G401.6 (cell line): ENCODE data around the gene IQCK.
"Not testable (repeated sequence)": the region's sequence is repeated elsewhere in the genome, so short reads cannot be mapped to it uniquely, and the experiment has no call there.

Experiments
- FAIRE-seq: peaks from 2 replicates; lab custom pipeline; 2012; peaks lifted over from hg19 to GRCh38; lab: Jason Lieb, UNC

Gene IQCK

GRCh38 chr16:19760356-19761060 is 42.4 kb downstream of the IQCK start:
- FAIRE-seq = no peak

GRCh38 chr16:19765860-19766553 is 47.9 kb downstream of the IQCK start:
- FAIRE-seq = no peak

DNA sequence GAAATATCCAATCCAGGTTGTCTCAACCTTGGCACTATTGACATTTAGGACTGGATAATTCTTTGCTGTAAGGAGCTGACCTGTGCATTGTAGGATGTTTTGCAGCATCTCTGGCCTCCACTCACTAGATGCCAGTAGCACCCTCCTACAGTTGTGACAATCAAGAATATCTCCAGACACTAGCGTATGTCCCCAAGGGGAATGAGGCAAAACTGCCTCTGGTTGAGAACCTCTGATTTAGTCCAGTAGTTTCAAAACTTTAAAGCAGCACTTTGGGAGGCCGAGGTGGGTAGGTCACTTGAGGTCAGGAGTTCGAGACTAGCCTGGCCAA is 48.4 kb downstream of the IQCK start:
- no peak for FAIRE-seq

GRCh38 chr16:19766988-19767387 is 48.9 kb downstream of the IQCK start:
- FAIRE-seq = no peak

GRCh38 chr16:19767497-19767896 is 49.4 kb downstream of the IQCK start:
- no peak for FAIRE-seq

DNA sequence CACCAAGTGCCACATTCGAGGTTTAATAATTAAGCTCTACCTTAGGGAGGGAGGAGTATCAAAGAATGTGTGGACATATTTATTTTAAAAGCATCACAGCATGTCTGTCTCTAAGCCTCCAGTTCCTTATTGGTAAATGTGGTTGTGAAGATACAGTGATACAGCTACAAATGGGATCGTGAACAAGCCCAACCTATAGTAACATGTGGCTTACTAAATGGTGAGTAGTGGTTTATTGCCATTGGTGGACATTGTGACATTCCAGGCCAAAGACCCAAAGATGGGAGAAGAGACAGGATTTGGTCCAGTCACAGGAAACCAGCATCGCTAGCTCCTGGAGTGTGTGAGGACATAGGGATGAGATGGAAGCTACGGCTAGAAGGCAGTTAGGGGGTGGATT is 51.2 kb downstream of the IQCK start:
- FAIRE-seq = no peak

- no peak for FAIRE-seq
Measured at GRCh38 chr16:19771040-19771439, 53.0 kb downstream of the IQCK start.

DNA sequence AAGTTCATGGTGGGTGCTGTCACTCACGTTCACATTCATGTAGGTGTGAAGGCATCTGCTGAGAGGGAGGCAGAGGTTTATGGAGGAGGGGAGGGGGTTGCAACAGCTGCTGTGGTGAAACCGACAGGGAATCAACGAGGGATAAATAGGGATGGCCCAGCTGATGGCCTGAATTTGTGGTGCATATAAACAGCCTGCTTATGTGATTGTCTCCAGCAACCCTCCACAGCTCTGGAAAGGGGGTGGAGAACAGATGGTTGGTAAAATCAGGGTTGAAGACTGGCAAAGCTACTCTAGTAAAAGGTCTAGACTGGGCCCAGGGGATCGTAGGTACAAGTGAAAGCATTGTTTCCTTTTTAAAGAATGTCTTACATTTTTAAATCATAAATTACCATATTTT is 53.7 kb downstream of the IQCK start:
- no peak for FAIRE-seq

GRCh38 chr16:19774024-19774423 is 56.0 kb downstream of the IQCK start:
- no peak for FAIRE-seq

- FAIRE-seq = no peak
Measured at GRCh38 chr16:19776147-19776546, 58.1 kb downstream of the IQCK start.

GRCh38 chr16:19776565-19776964 is 58.5 kb downstream of the IQCK start:
- FAIRE-seq = no peak

GRCh38 chr16:19780321-19780720 is 62.2 kb downstream of the IQCK start:
- no peak for FAIRE-seq

- no peak for FAIRE-seq
Measured at GRCh38 chr16:19781226-19781625, 63.2 kb downstream of the IQCK start.

GRCh38 chr16:19783363-19784182 is 65.5 kb downstream of the IQCK start:
- no peak for FAIRE-seq

- no peak for FAIRE-seq
Measured at GRCh38 chr16:19784183-19784736, 66.2 kb downstream of the IQCK start.

GRCh38 chr16:19785081-19785480 is 67.0 kb downstream of the IQCK start:
- no peak for FAIRE-seq

- FAIRE-seq = no peak
Measured at GRCh38 chr16:19785512-19786130, 67.5 kb downstream of the IQCK start.

- not testable (repeated sequence) for FAIRE-seq
Measured at GRCh38 chr16:19801369-19801768, 83.3 kb downstream of the IQCK start.

DNA sequence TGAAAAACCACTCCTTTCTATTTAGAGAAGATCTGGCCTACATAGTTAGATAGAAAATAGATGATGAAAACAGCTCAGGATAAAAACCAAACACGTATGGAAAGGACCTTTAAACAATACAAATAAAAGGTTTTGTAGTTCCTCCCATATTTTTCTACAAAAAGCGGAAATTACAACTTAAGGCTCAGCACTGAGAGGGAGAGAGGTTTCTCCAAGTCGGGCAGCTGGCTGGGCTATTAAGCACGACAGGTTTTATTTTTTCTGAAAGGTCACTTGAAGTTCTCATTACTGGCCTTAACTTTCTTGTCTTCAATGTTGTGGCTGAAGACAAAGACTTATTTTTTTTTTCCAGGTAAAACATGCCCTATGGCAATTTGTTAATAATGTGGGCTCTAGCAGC is 83.8 kb downstream of the IQCK start:
- FAIRE-seq = not testable (repeated sequence)

DNA sequence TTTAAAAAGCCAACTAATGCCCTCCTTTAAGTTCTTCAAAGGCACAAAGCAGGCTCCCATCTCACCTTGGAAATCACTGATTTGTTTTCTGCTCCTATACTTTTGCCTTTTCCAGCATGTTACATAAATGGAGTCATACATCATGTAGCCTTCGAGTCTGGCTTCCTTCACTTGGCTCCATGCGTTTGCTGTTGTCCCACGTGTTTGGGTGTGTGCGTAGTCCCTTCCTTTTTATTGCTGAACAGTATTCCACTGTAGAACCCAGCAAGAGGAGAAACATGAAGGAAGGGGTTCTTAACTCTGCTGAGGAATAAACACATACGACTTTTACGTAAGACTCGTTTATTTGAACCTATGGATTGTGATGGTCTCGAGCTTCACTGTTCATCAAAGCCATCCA is 84.5 kb downstream of the IQCK start:
- no peak for FAIRE-seq

DNA sequence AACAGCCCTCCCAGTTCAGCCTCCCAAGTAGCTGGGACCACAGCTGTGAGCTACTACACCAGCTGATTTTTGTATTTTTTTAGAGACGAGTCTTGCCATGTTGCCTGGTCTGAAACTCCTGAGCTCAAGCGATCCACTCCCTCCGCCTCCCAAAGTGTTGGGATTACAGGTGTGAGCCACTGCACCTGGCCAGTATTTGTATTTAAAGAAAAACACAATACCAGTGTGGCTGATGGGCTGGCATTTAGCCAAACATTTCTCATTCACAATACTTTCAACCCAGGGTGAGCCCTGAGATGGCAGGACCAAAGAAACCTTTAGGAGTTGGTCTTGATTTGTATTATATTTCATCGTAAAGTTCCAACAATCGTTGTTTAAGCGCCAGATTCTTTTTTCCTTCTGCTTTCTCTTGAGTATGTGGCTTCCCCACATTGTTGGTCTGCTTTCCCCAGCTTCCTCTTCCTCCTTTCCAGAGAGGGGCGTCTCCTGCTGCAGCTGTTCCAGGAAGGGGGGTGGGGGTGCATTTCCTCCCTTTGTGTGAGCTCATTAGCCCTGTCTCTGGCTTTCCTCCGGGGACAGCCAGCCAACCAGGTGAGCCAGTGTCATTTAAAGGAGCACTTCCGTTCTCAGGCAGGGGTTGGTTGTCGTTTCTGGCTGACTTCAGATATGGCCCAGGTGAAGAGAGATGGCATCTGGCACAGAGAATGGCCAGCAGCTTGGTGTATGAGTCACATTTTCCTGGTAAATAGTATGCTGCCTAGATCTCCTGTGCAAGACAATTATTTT is 86.7 kb downstream of the IQCK start:
- no peak for FAIRE-seq
